NCI-H510A (cell line): ENCODE data around the gene PRMT7.

Experiments used
- DNase-seq: peaks from one replicate; lab custom pipeline; 2025; lab: John Stamatoyannopoulos, UW

The PRMT7 gene

DNA sequence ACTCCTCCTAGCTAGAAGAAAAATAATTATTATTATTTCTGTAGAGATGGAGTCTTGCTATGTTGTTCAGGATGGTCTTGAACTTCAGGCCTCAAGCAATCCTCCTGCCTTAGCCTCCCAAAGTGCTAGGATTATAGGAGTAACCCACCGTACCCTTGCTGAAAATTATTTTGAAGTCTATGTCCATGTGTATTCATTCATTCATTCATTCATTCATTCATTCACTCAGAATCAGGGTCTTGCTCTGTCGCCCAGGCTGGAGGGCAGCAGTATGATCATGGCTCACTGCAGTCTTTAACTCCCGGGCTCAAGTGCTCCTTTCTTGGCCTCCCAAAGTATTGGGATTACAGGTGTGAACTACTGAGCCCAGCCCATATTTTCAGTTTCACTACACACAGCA is 4.2 kb upstream of the PRMT7 start:
- no peak for DNase-seq

DNA sequence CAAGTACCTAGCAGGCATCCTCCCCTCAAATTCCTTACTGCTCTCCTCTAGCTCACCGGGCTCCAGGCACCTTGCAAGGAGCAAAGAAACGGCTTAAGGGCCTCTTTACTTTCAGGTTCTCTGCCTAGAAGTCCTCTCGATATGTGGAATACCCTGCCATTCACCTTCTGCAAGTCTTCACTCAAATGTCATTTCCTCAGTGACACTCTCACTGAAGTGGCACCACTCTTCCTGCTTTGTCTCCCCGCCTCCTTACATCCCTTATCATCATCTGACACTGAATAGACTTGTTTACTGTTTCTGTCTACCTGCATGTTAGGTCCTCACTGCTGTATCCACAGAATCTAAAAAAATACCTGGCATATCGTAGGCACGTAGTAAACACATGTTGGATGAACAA is 1.0 kb upstream of the PRMT7 start:
- DNase-seq, result no peak

DNA sequence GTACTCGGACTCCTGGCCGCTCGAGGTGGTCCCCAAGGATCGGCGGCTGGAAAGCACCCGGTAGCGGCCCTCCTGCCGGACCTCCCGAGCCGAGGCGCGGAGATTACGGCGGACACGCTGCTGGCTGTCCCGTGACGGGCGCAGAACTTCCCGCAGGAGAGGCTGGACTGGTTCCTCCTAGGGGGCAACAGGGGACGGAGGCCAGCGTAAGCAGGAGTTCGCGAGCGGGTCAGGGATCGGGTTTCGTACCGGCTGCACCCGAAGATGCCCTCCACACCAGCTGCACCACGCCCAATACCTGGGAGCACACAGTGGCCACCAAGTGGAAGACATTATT is 414 bp upstream of the PRMT7 start:
- no peak for DNase-seq

- no peak for DNase-seq
Observed at GRCh38 chr16:68313116-68313515, 2.3 kb downstream of the PRMT7 start.

DNA sequence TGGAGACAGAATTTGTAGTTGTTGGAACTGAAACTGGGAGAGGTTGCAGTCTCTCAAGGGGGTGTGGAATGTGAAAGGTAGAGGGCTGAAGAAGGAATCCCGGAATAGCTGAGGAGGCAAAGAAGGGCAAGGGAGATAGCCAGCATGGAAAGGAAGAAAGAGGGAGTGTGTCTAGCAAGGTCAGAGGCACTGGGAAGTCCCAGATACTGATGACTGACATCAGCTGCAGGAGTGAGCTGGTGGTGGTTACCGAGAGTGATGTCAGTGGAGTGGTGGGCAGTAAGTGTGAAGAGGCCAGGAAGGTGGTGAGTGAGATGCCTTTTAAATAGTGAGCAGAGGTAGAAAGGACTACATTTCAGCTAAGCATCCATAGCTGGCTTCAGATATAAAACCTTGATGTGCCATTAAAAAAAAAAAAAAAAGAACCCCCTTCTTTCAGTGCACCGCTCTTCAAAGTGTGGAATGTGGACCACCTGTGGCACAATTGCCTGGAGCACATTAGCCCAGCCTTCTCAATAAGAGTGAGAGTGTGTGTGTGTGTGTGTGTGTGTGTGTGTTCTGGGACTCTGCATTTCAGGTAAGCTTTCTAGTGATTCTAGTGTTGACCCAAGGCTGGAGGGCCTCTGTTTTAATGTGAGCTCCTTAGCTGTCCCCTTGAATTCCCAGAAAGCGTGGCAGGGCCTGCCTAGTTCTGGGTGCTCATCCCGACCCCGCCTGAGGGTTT is 8.5 kb downstream of the PRMT7 start:
- no peak for DNase-seq

DNA sequence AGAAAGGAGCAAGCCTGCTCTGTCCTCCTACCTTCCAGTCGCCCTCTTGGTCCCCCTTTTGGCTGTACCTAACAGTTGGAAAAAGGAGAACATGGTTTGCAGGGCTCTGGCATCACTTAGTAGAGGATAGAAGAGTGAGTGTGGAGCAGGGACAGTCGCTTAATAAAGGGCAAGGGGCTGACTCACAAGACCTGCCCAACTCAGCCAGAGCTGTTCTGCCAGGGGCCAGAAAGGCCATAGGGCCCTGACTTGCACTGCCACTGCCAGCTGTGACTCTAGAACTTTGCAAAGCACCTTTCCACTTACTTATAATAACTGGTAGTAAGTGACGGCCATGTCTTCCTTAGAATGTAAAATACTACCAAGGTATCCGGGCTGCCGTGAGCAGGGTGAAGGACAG is 13.5 kb downstream of the PRMT7 start:
- DNase-seq, result no peak

DNA sequence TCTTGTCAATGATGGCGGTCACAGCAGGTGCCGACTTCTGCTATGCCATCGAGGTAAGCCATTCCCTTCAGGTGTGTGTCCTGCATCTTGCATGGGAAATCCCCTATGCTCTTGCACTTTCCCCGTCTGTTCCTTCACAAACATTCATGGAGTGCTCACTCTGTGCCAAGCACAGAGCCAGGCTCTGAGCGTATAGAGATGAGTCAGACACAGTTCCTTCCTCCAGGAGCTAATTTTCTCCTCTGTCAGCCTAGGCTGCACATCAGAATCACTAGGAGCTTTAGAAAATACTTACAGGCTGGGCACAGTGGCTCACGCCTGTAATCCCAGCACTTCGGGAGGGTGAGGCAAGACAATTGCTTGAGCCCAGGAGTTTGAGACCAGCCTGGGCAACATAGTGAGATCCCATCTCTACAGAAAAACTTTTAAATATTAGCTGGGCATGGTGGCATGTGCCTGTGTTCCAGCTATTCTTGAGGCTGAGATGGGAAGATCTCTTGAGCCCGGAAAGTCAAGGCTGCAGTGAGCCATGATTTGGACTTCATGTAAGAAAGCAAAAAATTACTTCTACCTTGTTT is 14.1 kb downstream of the PRMT7 start:
- DNase-seq, result no peak

DNA sequence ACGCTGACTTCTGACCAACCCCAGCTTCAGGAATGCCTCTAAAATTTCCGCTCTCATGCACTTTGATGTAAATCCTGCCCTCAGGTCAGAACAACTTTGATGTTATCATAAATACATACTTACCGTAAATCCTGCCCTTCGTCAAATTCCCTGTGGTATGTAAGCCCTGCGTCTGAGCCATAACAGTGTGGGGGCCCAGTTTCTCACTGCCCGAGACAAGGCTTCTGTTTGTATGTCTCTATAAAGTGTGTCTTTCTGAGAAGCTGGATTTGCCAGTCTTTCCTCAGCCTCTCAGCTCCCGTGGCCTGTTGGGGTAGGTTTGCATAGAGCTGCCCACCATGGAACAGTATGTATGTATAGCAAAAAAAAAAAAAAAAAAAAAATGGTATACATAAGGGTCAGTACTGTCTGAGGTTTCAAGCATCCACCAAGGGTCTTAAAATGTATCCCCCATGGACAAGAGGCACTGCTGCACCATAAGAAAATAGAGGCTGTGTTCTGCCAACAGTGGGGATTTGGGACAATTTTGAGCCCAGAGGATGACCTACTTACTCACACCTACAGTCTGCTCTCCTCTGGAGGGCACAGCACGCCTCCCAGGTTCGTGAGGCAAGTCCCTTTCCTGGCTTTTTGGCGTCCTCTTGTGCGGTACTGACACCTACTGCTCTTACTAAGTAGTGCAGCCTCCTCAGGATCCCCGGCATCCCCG is 17.5 kb downstream of the PRMT7 start:
- DNase-seq, result peak; percentile 42

GRCh38 chr16:68328860-68329390 is 18.1 kb downstream of the PRMT7 start:
- DNase-seq, result no peak

- DNase-seq, result no peak
Observed at GRCh38 chr16:68331879-68332410, 21.1 kb downstream of the PRMT7 start.

- no peak for DNase-seq
Observed at GRCh38 chr16:68332411-68333121, 21.7 kb downstream of the PRMT7 start.

DNA sequence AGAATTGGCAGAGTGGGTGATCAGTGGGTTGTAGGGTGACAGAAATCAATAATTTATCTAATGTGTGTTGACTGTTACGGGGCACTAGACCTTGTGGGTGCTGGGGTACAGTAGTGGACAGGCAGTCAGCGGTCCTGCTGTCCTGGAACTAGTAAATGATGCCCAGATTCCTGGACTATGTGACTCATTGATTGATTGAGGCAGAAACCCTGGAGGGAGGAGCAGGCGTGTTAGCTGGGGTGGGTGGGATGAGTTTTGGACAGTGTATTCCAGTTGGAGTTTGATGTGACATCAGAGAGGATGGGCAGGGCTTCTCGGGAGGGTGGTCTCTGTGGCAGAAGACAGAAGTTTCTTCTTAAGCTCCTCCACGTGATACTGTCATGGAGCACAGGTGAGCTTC is 24.4 kb downstream of the PRMT7 start:
- no peak for DNase-seq

GRCh38 chr16:68338326-68339119 is 27.7 kb downstream of the PRMT7 start:
- DNase-seq, result no peak

DNA sequence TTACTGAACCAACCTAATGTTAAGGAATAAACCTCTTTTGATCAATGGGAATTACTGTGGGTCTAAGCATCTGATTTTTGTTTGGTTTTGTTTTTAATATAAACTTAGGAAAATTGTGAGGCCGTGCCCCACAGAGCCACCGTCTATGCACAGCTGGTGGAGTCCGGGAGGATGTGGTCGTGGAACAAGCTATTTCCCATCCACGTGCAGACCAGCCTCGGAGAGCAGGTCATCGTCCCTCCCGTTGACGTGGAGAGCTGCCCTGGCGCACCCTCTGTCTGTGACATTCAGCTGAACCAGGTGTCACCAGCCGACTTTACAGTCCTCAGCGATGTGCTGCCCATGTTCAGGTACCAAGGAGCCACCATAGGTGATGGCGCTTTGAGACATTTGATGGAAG is 28.4 kb downstream of the PRMT7 start:
- DNase-seq, result no peak

DNA sequence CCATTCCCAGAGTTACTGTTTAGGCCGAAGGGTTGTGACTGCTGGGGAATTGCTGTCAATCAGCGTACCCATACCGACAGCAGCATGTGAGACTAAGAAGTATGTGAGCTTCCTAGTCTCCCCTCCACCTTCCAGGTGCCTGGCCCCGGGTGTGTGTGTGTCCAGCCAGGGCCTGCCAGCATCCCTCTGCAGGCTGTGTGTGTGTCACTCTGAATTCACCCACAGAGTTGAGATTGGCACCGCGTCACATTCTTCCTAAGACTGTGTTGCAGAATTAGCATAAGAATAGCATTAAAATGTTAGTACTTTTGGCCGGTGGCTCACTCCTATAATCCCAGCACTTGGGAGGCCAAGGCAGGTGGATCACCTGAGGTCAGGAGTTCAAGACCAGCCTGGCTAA is 31.8 kb downstream of the PRMT7 start:
- no peak for DNase-seq

DNA sequence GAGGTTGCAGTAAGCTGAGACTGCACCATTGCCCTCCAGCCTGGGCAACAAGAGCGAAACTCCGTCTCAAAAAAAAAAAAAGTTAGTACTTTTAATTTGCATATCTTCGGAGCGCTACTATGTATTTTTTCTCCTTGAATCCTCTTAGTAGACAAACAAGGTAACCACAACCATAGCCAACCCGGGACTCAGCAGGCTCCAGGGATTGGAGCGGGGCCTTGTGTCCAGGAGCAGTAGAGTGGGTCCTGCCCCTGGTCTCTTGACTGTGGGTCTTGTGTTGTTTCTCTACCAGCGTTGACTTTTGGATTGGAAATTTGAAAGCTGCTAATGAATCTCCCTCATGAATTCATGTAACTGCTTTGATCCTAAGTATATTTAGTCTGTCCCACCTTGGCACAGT is 32.3 kb downstream of the PRMT7 start:
- DNase-seq, result no peak

DNA sequence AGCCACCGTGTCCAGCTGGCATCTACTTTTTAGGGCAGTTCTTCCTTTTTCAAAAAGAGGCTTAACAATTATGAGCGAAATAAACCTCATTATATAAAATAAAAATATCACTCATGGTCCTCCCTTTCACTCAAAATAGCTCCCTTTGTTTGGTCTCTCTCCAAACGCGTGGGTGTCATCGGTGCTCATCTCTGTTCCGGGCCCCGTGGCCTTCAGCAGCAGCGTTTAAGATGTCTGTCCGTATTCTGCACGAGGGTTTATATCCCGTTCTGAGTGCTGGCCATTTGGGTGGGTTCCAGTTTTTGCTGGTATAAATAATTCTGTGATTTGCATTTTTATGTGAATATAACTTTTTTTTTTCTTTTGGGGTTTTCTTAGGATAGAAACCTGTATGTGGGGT is 33.4 kb downstream of the PRMT7 start:
- DNase-seq, result no peak

GRCh38 chr16:68345351-68345810 is 34.6 kb downstream of the PRMT7 start:
- no peak for DNase-seq

DNA sequence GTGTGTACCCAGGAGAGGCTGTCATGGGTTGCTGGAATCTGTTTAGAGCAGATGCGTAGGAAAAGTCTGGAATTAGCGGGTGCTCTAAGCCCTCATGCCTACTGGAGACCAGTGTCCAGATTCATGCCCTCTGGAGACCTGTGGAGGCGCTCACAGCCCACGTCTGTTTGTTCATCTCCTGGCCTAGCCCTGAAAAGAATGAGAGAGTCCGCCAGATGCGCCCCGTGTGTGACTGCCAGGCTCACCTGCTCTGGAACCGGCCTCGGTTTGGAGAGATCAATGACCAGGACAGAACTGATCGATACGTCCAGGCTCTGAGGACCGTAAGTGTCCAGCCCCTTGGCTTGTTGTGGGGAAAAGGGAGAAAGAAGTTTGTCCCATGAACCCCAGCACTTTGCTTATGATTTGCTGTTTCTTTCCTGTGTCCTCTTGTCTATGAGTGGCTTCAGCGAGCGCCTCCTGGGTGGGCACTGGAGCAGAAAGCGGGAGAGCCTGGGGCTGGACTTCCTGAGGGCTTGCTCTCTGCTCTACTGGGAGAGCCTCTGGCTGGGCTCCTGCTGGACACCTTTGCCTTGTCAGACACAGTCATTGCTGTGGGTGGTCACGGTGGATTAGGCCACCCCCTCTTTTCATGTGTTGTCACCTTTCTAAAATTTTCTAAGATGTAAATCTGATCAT is 35.3 kb downstream of the PRMT7 start:
- no peak for DNase-seq

GRCh38 chr16:68346892-68347480 is 36.2 kb downstream of the PRMT7 start:
- no peak for DNase-seq

- DNase-seq, result no peak
Observed at GRCh38 chr16:68347605-68348004, 36.8 kb downstream of the PRMT7 start.
